NCI-H524 (cell line): ENCODE measurements around the gene PEX19.
A peak's percentile ranks its signal among the peaks of the same experiment; 100 is the strongest.
"Not testable (repeated sequence)": the region's sequence is repeated elsewhere in the genome, so short reads cannot be mapped to it uniquely, and the experiment has no call there.

ENCODE experiments used
- DNase-seq, 2 experiments: peaks; one replicate each; lab custom pipeline; 2025; lab: John Stamatoyannopoulos, UW

The PEX19 gene

GRCh38 chr1:160284782-160285344, at the start of gene PEX19:
PEX19 (minus strand) TSS chr1:160285133; CDS start chr1:160285124, 9 bp downstream.
- DNase-seq = peak; percentile 63 to 84

- DNase-seq = no peak
Measured at GRCh38 chr1:160332516-160332915, 47.6 kb upstream of the PEX19 start.

- no peak for DNase-seq
Measured at GRCh38 chr1:160330119-160330518, 45.2 kb upstream of the PEX19 start.

GRCh38 chr1:160328184-160328583, 43.3 kb upstream of the PEX19 start:
- no peak for DNase-seq

- DNase-seq = no peak
Measured at GRCh38 chr1:160326418-160326817, 41.5 kb upstream of the PEX19 start.

- DNase-seq = no peak
Measured at GRCh38 chr1:160325252-160325651, 40.3 kb upstream of the PEX19 start.

GRCh38 chr1:160322831-160323230, 37.9 kb upstream of the PEX19 start:
- no peak for DNase-seq

GRCh38 chr1:160315359-160315758, 30.4 kb upstream of the PEX19 start:
- DNase-seq = no peak

- DNase-seq = no peak
Measured at GRCh38 chr1:160309571-160309970, 24.6 kb upstream of the PEX19 start.

- DNase-seq = no peak
Measured at GRCh38 chr1:160309185-160309557, 24.2 kb upstream of the PEX19 start.

GRCh38 chr1:160308451-160309184, 23.7 kb upstream of the PEX19 start:
- DNase-seq = no peak

- no peak for DNase-seq
Measured at GRCh38 chr1:160307118-160307791, 22.3 kb upstream of the PEX19 start.

- DNase-seq = no peak
Measured at GRCh38 chr1:160300173-160300572, 15.2 kb upstream of the PEX19 start.

GRCh38 chr1:160296036-160296435, 11.1 kb upstream of the PEX19 start:
- DNase-seq = no peak

- no peak for DNase-seq
Measured at GRCh38 chr1:160293020-160293968, 8.4 kb upstream of the PEX19 start.

GRCh38 chr1:160291248-160292220, 6.6 kb upstream of the PEX19 start:
- peak; percentile 43 to 79 for DNase-seq

GRCh38 chr1:160287769-160288168, 2.8 kb upstream of the PEX19 start:
- not testable (repeated sequence) for DNase-seq

- DNase-seq = no peak
Measured at GRCh38 chr1:160285506-160285905, 573 bp upstream of the PEX19 start.

- DNase-seq = no peak
Measured at GRCh38 chr1:160284220-160284781, 632 bp downstream of the PEX19 start.

- no peak for DNase-seq
Measured at GRCh38 chr1:160282807-160283206, 2.1 kb downstream of the PEX19 start.

- no peak for DNase-seq
Measured at GRCh38 chr1:160277987-160278386, 6.9 kb downstream of the PEX19 start.
